Measurements from ENCODE around the gene RPL4.

DNA sequence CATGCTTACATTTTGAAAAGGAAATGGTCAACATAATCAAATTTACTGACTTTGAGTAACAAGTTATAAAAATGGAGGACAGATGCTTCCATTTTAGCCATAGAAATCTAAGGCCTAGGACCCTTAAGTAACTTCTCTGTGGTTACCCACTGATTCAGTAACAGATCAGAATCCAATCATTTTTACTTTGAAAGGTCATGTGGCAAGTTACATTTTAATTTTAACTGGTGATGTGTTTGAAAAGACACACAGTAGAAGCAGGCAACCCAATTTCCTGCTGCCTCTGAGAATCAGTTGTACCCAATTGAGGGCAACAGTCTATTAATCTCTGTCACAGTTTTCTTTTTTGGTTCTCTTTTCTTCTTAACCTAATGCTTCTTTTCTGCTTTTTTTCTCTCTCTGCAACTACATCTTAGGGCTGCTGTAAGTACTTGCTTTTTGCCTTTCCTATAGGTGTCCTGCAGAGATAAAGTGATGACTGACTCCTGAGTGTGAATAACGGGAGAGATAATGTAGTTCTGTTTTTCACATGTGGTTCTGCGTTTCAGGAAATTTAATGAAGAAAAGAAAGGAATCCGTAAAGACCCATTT, 3.7 kb upstream of the RPL4 start:
- TF ChIP-seq CTCF (IDR thresholded peaks at IDR 0.05): no peak
- no peak for TF ChIP-seq POLR2A (IDR thresholded peaks at IDR 0.05)

Measured in uterus (tissue), 2 donors.